ENCODE data around the gene ALG6. TPM values are rescaled to one million over a fixed set of nuclear protein-coding genes. Genes with fewer than 3 reads are reported as not detected.
"Not testable (repeated sequence)": the region's sequence is repeated elsewhere in the genome, so short reads cannot be mapped to it uniquely, and the experiment has no call there.

ALG6 gene
- total and polyA plus RNA-seq, 2 donors: 6.9 to 40.4 TPM

GRCh38 chr1:63461661-63462230, 94.3 kb downstream of the ALG6 start:
- WGBS: 99% methylated on average over 1 of the region's 1 CpG
- Histone ChIP-seq H3K4me1 (ENCODE audit: insufficient read depth) (no peaks in the 10 kb centered on the region), H3K36me3 (ENCODE audit: insufficient read depth) (no peaks in the 10 kb centered on the region), H3K27ac (ENCODE audit: low read depth) (no peak overlapping the region), H3K4me3 (ENCODE audit: low read depth, low read length) (no peak overlapping the region)
- DNase-seq (ENCODE audit: extremely low spot score): no peak

GRCh38 chr1:63463248-63463647, 95.8 kb downstream of the ALG6 start:
- Histone ChIP-seq H3K27ac (ENCODE audit: low read depth) (no peak overlapping the region), H3K4me3 (ENCODE audit: low read depth, low read length) (no peak overlapping the region), H3K4me1 (ENCODE audit: insufficient read depth) (no peaks in the 10 kb centered on the region), H3K36me3 (ENCODE audit: insufficient read depth) (no peaks in the 10 kb centered on the region)
- WGBS: 82% methylated on average over 3 of the region's 3 CpGs
- DNase-seq (ENCODE audit: extremely low spot score): no peak

DNA sequence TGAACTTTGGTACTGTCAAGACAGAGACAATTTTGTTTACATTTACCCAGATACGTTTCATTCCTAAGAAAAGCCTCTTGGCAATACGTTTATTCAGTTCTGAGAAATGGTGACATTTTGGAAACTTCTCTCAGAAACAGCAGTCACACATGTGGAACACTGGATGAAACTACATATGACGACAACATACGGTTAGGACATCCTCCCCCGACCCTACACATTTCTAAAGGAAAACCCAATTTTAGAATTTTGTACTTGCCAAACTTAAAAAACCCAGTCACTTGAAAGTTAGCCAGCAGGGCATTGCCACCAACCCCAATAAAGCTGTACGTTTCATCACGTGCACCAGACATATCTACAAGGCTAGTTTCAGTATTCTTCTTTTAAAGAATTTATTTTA, 98.8 kb downstream of the ALG6 start:
- H3K4me1 ChIP-seq (ENCODE audit: insufficient read depth): no peaks in the 10 kb centered on the region
- WGBS: 61% methylated on average over 7 of the region's 7 CpGs
- peaks cover 2% of the 10 kb centered on the region for H3K36me3 ChIP-seq (ENCODE audit: insufficient read depth)
- no peak for DNase-seq (ENCODE audit: extremely low spot score)
- H3K27ac ChIP-seq (ENCODE audit: low read depth): no peak overlapping the region
- H3K4me3 ChIP-seq (ENCODE audit: low read depth, low read length): no peak overlapping the region

DNA sequence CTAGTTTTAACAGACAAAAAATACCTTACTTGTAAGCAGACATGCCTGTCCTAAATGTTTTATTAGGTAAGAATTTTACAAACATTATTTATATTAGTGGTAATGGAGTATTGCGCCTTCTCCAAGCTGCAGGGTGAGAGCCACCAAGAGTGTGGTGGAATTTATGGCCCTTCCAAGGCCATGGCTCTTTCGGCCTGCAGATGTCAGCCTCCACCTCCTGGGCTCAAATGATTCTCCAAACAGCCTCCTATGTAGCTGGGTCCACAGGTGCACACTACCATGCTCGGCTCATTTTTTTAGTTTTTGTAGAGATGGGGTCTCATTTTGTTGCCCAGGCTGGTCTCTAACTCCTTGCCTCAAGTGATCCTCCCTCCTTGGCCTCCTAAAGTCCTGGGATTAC, 99.3 kb downstream of the ALG6 start:
- Histone ChIP-seq H3K4me1 (ENCODE audit: insufficient read depth) (no peaks in the 10 kb centered on the region), H3K4me3 (ENCODE audit: low read depth, low read length) (no peak overlapping the region), H3K36me3 (ENCODE audit: insufficient read depth) (peaks cover 2% of the 10 kb centered on the region), H3K27ac (ENCODE audit: low read depth) (no peak overlapping the region)
- 82% methylated on average over 3 of the region's 3 CpGs for WGBS
- no peak for DNase-seq (ENCODE audit: extremely low spot score)

GRCh38 chr1:63468683-63469082, 101.3 kb downstream of the ALG6 start:
- not testable (repeated sequence) for H3K27ac ChIP-seq (ENCODE audit: low read depth); DNase-seq (ENCODE audit: extremely low spot score); H3K4me3 ChIP-seq (ENCODE audit: low read depth, low read length); H3K36me3 ChIP-seq (ENCODE audit: insufficient read depth); H3K4me1 ChIP-seq (ENCODE audit: insufficient read depth)
- 97% methylated on average over 5 of the region's 5 CpGs for WGBS

- no peak for DNase-seq (ENCODE audit: extremely low spot score)
- H3K36me3 ChIP-seq (ENCODE audit: insufficient read depth): peaks cover 1% of the 10 kb centered on the region
- 86% methylated on average over 7 of the region's 7 CpGs for WGBS
- H3K4me1 ChIP-seq (ENCODE audit: insufficient read depth): no peaks in the 10 kb centered on the region
- H3K27ac ChIP-seq (ENCODE audit: low read depth): no peak overlapping the region
- no peak overlapping the region for H3K4me3 ChIP-seq (ENCODE audit: low read depth, low read length)
Observed at GRCh38 chr1:63475761-63476160, 108.3 kb downstream of the ALG6 start.

DNA sequence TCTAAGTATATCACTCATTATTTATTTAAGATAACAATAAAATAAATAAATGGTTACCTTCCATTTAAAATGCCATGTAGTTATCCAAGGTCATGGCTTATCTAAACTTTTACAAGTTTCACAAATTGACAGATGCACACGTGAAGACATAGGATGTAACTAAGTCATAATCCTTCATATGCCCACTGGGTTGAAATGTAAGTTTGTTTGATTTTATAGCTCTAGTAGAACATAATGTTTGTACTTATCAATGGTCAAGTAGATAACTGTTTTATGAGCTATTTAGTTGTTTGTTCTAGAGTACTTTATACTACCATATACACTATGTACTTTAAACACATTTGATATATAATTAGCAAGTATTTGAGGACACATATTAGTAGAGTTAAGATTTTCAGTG, 112.6 kb downstream of the ALG6 start:
- Histone ChIP-seq H3K4me3 (ENCODE audit: low read depth, low read length) (no peak overlapping the region), H3K36me3 (ENCODE audit: insufficient read depth) (no peaks in the 10 kb centered on the region), H3K4me1 (ENCODE audit: insufficient read depth) (no peaks in the 10 kb centered on the region), H3K27ac (ENCODE audit: low read depth) (no peak overlapping the region)
- WGBS: 47% methylated on average over 1 of the region's 1 CpG
- DNase-seq (ENCODE audit: extremely low spot score): no peak

DNA sequence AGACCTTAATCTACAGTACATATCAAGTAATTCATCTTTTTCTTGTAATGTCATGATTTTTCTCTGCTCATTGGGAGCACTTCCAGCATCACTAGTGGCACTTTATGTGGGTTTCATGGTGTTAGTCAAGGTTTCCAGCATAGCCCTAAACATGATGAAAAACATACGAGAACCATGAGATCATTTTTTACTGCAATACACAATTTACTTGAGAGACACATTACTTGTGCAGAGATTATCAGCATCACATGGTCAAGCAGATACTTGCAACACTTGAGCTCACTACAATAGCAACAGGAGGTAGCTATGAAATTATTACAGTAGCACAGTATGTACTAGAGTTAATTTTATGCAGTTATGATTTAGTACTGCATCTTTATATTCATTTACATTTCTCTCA, 119.2 kb downstream of the ALG6 start:
- DNase-seq (ENCODE audit: extremely low spot score): no peak

GRCh38 chr1:63487336-63488065, 120.1 kb downstream of the ALG6 start:
- Histone ChIP-seq H3K27ac (ENCODE audit: low read depth) (no peak overlapping the region), H3K36me3 (ENCODE audit: insufficient read depth) (no peaks in the 10 kb centered on the region), H3K4me3 (ENCODE audit: low read depth, low read length) (no peak overlapping the region), H3K4me1 (ENCODE audit: insufficient read depth) (no peaks in the 10 kb centered on the region)
- peak; percentile 10 for DNase-seq (ENCODE audit: extremely low spot score)
- 29% methylated on average over 8 of the region's 8 CpGs for WGBS

More for the DNA sequence above, 119.2 kb downstream of the ALG6 start:
- Histone ChIP-seq H3K4me1 (ENCODE audit: insufficient read depth) (no peaks in the 10 kb centered on the region), H3K27ac (ENCODE audit: low read depth) (no peak overlapping the region), H3K4me3 (ENCODE audit: low read depth, low read length) (no peak overlapping the region), H3K36me3 (ENCODE audit: insufficient read depth) (no peaks in the 10 kb centered on the region)
- 40% methylated on average over 1 of the region's 1 CpG for WGBS

Small RNAs within 50 kb of the gene (small RNA-seq; reads per million reads assigned to genes)
- gene MIR6068: not detected
- not detected for gene RF00019

Other genes with a start within 250 kb of the ALG6 start
- gene FOXD3, start 45.1 kb upstream of the ALG6 start, total RNA-seq: 2.9 TPM
- 1.1 TPM for gene FOXD3, start 45.1 kb upstream of the ALG6 start, polyA plus RNA-seq
- gene ITGB3BP, start 155.6 kb downstream of the ALG6 start, total RNA-seq: 96.1 TPM
- gene ITGB3BP, start 155.6 kb downstream of the ALG6 start, polyA plus RNA-seq: 10.9 TPM
- gene EFCAB7, start 155.9 kb downstream of the ALG6 start, total RNA-seq: 30.4 TPM
- 4.4 TPM for gene EFCAB7, start 155.9 kb downstream of the ALG6 start, polyA plus RNA-seq
- gene PGM1, start 225.8 kb downstream of the ALG6 start, total RNA-seq: 61.4 TPM
- 52.7 TPM for gene PGM1, start 225.8 kb downstream of the ALG6 start, polyA plus RNA-seq

All from urinary bladder (tissue), 4 donors.